Activated CD8-positive, alpha-beta memory T cell treated with anti-CD3 and anti-CD28 coated beads, Interleukin-2, amount 50 U/mL, for 1 hour (primary cell): ENCODE data around the gene CSNK1G1.
A peak's percentile ranks its signal among the peaks of the same experiment; 100 is the strongest.

Experiments used
- DNase-seq: peaks from one replicate; pipeline ENCODE4 v3.0.0-alpha.2; 2020; ENCODE audit errors: extremely low read depth

Gene CSNK1G1

DNA sequence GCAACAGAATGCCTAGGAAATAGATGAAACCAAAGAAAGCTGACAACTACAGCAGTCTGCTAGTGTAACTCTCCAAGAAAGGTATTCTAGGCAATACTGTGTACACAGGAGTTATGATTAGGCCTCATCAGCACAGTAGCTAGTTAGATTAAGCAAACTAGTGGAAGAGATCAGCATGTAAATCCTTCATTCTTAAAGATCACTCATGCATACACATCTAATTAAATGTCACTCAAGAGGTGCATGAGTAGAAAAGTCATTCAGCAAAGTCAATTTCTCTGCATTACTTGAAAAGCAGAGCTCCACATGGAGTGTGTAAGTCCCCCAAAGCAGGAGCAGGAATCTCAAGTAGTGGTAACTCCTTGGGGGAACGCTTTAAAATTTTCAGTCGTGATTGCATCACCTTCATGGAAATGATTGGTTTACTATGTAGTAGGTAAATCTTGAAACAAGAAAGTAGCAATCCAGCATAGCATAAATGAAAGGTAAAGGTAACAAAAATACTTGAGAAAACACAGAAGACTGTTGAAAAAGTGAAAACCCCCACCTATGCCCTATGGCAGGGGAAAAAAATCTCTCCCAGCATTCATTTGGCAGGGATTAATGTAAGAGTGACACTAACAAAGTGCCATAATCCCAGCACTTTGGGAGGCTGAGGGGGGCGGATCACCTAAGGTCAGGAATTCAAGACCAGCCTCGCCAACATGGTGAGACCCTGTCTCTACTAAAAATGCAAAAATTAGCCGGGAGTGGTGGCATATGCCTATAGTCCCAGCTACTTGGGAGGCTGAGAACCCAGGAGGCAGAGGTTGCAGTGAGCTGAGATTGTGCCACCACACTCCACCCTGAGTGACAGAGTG, 163.8 kb downstream of the CSNK1G1 start:
- no peak for DNase-seq

DNA sequence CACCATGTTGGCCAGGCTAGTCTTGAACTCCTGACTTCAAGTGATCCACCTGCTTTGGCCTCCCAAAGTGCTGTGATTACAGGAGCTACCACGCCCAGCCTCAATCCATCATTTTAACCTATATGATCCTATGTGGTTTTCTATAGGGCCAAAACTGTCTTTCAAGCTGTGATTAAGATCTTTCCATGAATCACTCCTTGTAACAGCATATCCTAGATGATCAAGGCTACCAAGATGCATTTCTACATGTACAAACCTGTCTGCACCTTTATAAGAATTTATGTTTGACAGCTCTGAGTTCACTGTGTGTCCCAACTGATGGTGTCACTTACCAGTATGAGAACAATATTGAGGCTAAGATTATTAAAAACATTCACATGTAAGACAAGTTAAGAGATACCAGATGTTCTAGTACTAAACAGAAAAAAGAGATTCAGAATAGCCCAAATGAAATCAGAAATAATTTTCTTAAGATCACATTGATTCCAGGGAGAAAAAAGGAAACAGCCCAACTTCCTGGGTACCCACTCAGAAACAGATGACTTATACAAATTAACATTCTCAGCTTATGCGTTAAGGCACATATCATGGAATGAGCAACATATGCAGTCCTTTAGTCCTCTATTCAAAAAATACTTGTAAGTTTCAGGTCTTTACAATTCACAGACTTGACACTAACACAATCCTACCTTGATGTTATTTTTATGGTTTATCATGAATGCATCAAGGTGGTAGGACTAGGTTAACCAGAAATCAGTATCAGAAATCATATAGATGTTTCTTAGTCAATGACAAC, 168.4 kb downstream of the CSNK1G1 start:
- DNase-seq = no peak

DNA sequence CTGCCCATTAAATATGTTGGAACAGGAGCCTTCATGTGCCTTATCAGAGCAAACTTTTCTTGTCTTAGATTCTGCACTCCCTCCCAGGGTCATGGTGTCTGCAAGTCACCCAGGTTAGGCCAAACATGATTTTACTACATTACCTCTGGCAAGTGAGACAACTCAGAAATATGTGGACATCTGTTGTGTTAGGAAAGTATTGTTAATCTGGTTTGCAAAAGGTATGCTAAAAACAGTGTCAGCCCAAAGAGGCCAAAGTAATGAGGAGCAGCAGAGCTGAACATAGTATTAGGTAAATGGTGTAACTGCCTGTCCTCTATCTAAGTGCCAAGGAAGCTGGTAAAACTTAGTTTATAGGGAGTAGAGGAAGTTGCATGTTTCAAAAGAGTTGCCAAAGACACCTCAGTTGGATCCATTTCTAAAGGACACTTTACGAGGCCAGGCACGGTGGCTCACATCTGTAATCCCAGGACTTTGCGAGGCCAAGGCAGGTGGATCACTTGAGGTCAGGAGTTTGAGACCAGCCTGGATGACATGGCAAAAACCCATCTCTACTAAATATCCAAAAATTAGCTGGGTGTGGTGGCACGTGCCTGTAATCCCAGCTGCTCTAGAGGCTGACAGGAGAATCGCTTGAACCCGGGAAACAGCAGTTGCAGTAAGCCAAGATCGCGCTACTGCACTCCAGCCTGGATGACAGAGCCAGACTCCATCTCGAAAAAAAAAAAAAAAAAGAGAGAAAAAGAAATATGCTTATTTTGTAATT, 170.6 kb downstream of the CSNK1G1 start:
- DNase-seq = no peak

DNA sequence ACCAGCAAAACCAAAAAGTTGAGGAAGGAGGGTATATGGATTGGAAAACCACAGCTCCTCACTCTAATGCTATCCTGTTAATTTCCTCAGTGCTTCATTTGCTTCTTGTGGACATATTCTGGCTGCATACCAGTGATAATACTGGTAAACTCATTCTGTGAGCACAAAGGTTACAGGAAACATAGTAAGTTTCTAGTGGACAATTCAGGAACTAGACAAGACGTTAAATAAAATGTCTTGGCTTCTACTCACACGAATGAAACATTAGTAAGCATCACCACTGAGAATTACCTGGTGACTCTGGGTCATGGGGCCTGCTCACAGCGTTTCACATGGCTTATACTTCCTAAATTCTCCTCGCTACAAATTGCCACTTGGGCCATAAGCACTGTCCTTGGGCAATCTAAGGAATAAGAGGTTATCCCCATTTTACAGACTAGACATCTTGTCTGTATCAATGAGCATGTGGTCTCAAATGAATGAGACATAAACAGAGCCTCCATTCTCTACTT, 173.1 kb downstream of the CSNK1G1 start:
- DNase-seq = no peak

DNA sequence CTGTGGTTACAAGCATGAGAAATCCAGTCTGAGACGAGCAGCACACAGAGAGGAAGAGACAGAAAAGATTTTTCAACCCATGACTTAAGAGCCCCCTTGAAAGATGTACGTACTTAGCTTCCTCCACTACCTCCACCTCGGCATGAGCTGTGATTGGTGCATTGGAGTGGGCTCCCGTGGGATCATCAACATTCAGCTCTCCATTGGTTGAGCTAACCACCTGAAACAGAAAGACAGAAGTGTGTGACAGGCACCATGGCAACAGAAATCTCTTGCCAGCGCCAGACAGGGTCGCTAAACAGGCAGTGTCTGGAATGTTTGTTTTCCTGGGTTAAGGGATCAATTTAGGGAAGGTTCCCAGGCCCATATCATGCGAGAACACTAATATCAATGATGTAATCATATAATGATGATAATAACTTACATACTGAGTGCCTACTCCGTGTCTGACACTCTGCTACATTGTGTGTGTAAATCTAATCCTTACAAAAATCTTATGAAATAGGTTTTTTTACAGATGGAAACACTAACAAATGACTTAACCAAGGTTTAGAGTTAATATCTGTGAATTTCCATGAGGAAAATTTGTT, 175.6 kb downstream of the CSNK1G1 start:
- DNase-seq = no peak

DNA sequence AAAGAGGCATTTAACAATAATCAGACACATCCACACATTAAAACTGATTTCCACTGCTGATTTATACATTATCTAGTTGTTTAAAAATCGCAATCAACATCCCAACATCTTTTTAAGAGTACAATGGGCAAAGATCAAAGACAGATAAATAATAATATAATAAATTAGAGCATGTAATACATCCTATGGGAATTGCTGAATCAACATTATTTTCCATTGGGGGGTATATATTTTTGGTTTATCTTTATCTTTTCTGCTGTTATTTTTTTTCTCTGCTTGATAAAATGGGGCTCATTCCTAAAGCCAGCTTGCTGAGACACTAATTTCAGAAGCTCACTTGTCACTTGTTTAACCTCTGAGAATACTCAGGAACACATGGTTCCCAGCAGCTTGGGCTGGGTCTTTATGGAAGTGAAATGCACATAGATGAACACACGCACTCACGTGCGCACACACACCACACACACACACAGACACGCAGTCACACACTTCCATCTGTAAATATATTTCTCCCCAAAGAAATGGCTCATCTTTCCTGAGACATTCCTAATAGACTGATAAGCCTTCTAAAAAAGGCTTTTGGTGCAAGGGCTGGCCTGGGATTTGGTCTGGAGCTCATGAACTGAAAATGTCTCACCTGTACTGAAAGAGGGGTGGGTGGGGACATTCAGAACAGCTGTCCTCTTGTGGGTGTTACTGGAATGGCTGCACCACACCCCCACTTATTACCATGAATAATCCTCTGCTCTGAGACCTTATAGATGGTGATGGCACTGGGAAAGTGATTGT, 189.7 kb downstream of the CSNK1G1 start:
- DNase-seq = no peak

DNA sequence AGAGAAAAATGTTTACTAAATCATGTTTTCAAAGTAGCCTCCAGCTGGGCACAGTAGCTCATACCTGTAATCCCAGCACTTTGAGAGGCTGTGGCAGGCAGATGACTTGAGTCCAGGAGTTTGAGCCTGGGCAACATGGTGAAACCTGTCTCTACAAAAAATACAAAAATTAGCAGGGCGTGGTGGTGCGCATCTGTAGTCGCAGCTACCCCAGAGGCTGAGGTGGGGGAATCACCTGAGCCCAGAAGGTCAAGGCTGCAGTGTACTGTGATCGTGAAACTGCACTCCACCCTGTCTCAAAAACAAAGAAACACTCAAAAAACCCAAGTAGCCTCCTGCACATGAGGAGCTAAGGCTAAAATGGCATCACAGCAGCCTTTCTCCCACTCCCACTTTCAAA, 191.5 kb downstream of the CSNK1G1 start:
- no peak for DNase-seq

DNA sequence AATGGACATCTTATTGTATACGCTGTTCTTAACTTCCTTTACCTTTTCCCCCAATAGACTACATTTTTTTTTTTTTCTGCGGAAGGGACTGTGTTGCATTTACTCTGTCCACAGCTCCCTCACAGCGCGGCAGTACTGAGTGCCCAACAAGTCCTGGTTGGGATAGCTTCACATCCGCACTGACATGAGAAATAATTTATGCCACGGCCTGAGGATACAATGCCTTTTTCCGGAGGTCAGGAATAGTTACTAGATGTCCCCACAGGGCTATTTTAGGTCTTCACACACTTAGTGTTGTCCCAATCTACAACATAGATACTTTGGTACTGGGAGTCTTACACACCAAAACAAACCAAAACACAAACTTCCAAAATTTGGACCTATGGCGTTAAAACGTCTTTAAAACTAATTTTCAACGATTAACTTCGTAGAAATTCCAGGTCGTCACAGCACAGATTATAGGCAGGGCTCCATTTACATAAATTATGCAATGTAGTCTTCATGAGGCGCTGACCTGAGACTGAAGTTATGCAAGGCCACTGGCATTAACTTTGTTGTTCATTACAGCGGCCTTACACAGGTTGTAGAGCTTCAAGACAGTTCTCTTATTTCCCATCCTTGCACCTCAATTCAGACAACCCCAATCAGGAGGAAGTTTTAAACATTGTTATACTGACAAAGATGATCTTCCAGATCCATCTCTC, 192.2 kb downstream of the CSNK1G1 start:
- DNase-seq = no peak

DNA sequence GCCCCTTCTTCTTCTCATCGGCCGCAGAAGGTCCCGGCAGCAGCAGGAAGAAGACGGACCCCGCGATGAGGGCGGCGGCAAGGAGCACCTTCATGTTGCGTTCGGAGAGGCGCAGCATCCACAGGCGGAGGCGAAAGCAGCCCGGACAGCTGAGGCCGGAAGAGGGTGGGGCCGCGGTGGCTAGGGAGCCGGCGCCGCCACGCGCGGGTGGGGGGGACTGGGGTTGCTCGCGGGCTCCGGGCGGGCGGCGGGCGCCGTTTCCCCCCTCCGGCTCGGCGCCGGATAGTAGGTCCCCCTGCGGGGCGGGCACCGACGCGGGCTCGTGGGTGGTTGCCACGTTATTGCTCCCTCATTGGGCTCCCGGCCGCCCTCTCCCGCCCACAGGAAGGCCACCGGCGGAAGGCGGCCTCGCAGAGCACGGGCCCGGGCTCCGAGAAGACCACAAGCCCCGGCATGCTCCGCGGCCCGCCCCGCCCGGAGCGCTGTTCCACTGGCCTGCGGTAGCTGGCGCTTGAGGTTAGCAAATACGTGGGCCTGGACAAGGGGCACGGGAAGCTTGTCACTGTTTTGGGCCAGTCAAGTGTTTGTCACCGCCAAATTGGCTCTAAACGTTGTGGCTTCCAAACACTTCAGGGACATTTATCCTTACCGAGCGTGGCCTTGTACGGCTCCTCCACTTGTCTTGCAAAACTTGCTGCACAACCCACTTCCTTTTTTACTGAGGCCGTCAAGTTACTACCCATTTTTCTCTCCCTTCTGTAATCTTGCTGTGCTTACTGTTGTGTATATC, 192.9 kb downstream of the CSNK1G1 start, which contains the start of gene PPIB:
TSS of gene PPIB (minus strand) at position 154 of the 790 bp plus-strand sequence. CDS start at position 118, 36 bp downstream.
- DNase-seq = peak; percentile 81

DNA sequence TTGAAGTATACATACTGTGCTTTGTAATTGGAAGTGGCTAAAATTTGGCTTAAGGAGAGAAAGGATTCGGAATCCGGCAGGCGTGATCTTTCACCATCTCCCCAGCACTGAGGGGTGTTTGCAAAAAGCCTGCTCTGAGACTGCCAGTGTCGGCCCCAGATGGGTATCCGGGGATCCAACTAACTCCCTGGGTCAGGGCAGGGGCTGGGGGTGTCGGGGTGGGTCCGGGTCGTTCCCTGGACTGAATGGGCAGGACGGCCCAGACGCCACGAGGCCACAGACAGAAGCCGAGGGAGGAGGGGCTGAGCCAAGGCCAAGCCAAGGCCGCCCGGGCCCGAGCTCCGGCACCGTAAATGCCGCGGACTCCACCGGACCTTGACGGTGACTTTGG, 193.5 kb downstream of the CSNK1G1 start:
- no peak for DNase-seq

DNA sequence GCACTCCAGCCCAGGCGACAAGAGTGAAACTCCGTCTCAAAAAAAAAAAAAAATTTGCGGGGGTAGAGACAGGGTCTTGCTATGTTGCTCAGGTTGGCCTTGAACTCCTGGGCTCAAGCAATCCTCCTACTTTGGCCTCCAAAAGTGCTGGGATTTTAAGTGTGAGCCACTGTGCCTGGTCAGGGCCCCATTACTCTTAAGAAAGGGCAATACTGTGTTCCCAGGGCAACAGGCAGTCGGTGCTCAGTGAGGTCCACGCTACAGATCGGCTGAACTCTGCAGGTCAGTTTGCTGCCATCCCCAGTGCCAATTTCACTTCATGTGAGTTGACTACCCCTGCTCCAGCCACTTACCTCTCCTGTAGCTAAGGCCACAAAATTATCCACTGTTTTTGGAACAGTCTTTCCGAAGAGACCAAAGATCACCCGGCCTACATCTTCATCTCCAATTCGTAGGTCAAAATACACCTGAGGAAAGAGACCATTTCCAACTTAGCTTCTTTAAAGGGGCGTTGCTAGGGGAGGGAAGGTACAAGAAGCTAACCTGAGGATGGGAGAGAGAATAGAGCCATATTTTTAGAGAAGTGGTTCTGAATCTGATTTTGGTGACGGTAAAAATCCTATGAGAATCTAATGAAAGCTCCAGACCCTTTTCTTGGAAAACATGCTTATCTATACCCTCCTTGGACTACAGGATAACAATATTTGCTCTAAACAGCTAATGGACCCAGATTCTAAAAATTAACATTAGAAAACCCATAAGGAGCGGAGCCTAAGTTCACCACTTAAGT, 194.1 kb downstream of the CSNK1G1 start:
- no peak for DNase-seq

DNA sequence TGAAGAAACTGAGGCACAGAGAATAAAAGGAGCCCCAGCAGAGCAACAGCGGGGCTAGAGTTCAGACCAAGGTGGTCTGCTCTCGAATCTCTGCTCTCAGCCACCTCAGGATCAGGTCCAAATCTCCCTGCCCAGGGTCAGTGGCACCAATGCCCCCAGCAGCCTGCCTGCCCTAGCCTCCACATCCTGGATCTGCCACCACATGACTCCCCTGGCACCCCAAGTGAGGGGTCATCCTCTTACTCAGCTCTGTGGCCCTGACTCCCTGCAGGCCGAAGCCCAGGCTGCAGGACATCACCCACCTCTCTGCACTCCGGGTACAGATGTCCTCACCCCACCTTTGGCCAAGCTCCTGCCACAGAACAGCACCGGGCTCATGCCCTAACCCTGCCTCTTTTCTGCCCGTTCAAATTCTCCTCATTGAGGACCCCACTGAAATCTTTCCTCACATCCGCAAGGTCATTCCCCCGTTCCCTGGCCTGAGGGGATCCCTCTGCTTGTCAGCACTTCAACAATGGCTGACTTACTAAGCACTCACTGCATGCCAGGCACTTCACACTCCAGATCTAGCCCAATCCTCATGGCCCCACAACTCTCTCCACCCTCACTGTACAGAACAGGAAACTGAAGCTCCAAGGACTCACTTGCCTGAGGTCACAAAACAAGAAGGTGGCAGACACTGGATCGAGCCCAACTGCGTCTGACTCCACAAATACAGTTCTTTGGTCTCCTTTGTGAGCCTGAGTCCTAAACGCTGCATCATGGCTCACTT, 197.4 kb downstream of the CSNK1G1 start:
- no peak for DNase-seq

DNA sequence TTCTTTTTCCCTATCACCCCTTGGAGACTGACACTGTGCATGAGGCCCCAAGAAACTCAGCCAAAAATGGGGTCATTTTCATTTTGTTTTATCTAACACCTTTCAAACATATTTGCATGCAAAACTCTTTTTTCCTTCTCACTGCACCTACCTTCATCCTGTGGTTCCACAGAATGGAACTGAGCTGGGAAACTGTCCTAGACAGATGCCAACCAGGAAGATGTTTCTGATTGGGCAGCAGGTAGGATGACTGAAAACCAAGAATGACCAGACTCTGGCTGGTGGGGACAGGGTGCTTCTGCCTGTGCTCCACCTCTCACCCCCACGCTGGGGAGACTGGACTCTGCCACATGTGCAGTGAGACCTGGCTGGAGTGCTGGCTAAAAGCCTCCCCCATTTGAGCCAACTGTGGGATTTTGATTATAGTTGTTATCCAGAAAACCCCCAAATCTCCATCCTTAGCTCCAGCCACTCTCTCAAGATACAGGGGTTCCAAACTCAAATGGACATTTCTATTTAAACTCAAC, 198.3 kb downstream of the CSNK1G1 start:
- no peak for DNase-seq

DNA sequence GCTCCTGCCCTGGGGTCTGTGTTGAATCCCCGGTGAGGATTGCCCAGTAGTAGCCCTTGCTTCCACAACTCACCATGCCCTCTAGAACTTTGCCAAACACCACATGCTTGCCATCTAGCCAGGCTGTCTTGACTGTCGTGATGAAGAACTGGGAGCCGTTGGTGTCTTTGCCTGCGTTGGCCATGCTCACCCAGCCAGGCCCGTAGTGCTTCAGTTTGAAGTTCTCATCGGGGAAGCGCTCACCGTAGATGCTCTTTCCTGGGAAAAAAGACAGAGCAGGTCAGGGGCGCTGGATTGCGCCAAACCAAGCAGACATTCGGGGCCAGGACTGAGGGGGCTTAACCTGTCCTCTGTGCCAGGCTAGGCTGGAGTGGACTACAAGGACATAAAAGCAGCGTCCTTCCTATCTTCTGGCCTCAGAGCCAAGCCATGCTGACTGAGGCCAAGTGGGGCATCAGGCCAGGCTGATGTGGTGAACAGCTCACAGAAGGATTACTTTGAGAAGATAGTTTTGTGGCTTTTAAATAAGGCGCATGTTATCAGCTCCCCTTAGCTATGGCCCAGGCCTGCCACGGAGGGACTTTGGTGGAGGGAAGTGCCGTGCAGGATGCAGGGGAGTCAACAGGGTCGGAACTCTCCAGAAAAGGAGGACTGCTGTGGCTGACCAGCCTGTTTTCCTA, 199.2 kb downstream of the CSNK1G1 start:
- DNase-seq = no peak

DNA sequence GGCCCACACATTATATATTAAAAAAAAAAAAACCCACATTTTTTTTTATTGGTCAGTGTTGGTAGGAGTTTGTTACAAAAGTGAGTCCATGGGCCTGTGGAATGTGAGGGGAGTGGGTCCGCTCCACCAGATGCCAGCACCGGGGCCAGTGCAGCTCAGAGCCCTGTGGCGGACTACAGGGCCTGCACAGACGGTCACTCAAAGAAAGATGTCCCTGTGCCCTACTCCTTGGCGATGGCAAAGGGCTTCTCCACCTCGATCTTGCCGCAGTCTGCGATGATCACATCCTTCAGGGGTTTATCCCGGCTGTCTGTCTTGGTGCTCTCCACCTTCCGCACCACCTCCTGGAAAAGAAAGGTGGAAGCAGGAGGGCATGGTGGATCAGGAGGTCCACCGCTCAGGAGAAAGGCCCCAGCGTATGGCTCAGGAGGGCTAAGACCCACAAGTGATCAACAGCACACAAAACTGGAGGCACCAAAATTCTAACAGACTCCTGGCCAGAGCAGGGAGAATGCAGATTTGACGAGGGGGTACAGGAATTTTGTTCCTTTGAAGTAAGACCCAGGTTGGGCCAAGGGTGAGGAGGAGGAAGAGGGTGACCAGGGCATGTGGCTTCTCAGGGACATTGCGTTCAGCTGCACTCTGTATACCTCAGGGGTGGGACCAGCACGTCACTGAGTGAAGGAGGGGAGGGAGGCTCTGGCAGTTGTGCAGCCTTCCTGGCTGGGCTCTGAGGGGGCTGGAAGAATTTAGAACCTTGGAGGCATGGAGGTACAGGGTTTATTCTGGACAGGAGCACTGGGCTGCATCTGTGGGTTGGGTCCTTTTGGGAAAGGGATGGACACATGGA, 199.9 kb downstream of the CSNK1G1 start:
- no peak for DNase-seq
